ENCODE data around the gene TCF15. TPM values are rescaled to one million over a fixed set of nuclear protein-coding genes. Genes with fewer than 3 reads are reported as not detected.

Gene TCF15
- total RNA-seq, 1 donor from 2014 or later, result 0.50 TPM

DNA sequence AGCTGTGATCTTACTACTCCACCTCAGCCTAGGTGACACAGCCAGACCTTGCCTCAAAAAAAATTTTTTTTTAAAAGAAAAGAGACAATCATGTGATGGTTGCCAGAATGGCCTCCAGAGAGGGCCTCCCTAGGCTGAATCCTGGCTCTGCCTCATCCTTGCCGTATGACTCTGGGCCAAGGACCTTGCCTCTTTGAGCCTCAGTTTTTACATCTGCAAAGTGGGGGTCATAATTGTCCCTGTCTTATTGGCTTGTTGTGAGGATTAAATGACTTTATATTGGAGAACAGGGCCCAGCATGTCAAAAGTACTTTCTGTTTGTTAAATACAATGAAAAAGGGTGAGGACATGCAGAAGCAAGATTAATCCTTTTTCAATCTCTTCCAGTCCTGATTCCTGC is 28.5 kb upstream of the TCF15 start:
- Mint-ChIP-seq H3K27ac (ENCODE audit: unreplicated experiment) (no peak overlapping the region), H3K4me3 (ENCODE audit: unreplicated experiment) (no peak overlapping the region), H3K9me3 (ENCODE audit: low read depth) (no peaks in the 10 kb centered on the region), H3K36me3 (ENCODE audit: low read depth) (no peaks in the 10 kb centered on the region), H3K27me3 (ENCODE audit: low read depth) (no peaks in the 10 kb centered on the region), H3K4me1 (ENCODE audit: low read depth) (peaks cover 5% of the 10 kb centered on the region)
- TF ChIP-seq, protein P1, sequence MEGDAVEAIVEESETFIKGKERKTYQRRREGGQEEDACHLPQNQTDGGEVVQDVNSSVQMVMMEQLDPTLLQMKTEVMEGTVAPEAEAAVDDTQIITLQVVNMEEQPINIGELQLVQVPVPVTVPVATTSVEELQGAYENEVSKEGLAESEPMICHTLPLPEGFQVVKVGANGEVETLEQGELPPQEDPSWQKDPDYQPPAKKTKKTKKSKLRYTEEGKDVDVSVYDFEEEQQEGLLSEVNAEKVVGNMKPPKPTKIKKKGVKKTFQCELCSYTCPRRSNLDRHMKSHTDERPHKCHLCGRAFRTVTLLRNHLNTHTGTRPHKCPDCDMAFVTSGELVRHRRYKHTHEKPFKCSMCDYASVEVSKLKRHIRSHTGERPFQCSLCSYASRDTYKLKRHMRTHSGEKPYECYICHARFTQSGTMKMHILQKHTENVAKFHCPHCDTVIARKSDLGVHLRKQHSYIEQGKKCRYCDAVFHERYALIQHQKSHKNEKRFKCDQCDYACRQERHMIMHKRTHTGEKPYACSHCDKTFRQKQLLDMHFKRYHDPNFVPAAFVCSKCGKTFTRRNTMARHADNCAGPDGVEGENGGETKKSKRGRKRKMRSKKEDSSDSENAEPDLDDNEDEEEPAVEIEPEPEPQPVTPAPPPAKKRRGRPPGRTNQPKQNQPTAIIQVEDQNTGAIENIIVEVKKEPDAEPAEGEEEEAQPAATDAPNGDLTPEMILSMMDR (IDR thresholded peaks at IDR 0.05), result no peak
- no peak for DNase-seq (ENCODE audit: low spot score)

DNA sequence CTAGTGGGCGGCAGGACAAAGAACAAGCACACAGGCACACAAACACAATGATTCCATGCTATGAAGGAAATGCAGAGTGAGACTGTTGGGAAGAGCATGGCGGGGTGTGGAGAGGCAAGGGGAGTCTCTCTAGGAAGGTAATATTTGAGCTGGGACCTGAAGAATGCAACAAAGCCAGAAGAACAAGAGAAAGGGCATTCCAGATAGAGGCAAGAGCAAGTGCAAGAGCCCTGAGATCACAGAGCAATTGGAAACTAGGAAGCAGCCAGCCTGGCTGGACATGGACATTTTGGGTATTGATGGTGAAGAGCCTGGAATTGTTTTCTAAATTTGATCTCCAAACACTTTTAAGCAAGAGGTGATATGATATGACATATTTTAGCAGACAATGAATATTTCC is 27.4 kb upstream of the TCF15 start:
- Mint-ChIP-seq H3K4me3 (ENCODE audit: unreplicated experiment) (no peak overlapping the region), H3K4me1 (ENCODE audit: low read depth) (peaks cover 5% of the 10 kb centered on the region), H3K9me3 (ENCODE audit: low read depth) (no peaks in the 10 kb centered on the region), H3K27me3 (ENCODE audit: low read depth) (no peaks in the 10 kb centered on the region), H3K36me3 (ENCODE audit: low read depth) (no peaks in the 10 kb centered on the region), H3K27ac (ENCODE audit: unreplicated experiment) (no peak overlapping the region)
- DNase-seq (ENCODE audit: low spot score), result no peak
- TF ChIP-seq, protein P1 (IDR thresholded peaks at IDR 0.05), result no peak

DNA sequence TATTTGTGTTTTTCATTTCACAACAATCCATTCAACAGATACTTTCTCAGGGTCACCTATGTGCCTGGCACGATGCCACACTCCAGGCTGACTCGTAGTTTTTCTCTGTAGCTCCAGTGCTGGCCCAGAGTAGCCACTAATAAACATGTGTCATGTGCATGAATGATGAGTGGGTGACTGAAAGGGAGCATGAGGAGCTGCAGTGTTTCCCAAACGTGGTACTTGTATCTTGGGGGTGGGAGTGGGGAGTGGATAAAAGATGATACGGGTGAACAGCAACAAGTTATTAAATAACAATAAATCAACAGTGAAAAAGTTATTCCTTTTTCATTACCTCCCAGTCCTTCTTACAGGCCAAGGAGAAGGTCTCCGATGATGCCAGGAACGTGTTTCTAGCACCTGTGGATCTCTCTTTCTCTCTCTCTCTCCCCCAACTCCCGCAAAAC is 25.8 kb upstream of the TCF15 start:
- no peaks in the 10 kb centered on the region for H3K36me3 Mint-ChIP-seq (ENCODE audit: low read depth)
- no peak overlapping the region for H3K27ac Mint-ChIP-seq (ENCODE audit: unreplicated experiment)
- no peaks in the 10 kb centered on the region for H3K27me3 Mint-ChIP-seq (ENCODE audit: low read depth)
- H3K9me3 Mint-ChIP-seq (ENCODE audit: low read depth), result no peaks in the 10 kb centered on the region
- H3K4me3 Mint-ChIP-seq (ENCODE audit: unreplicated experiment), result no peak overlapping the region
- TF ChIP-seq, protein P1 (IDR thresholded peaks at IDR 0.05), result no peak
- peaks cover 14% of the 10 kb centered on the region for H3K4me1 Mint-ChIP-seq (ENCODE audit: low read depth)
- no peak for DNase-seq (ENCODE audit: low spot score)

DNA sequence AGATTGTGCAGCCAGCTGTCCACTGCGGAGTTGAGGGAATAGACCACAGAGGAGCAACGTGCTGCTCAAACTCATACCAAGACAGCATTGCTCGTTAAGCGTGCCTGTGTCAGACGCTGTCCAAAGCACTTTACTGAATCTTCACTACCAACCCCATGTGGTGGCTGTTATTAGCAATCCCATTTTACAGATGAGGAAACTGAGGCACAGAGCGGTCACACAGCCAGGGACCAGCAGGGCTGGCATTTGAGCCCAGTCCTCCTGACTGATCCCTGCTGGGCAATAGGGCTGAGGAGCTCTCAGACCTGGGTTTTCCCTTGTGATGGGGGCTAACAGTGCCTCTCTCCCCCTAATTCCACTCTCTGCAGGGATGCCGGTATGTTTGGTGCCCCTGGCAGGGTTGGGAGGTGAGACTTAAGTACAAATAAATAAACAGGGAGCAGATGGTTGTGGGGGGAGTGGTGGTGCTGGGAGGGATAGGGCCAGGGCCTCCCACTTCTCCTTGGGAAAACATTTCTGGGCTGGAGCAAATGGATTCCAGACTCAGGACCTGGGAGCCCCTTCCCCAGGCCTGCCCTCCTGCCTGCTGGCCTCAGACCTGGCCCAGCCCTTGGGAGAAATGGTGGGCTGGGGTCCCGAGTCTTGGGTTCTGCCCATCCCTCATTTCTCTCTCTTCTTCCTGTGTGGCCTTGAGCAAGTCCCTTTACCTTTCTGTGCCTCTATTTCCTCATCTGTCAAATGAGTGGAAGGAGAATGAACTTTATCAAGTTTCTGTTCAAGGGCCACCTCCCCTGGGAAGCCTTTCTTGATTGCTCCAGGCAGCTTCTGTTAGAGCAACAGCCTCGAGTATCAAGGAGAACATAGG is 25.2 kb upstream of the TCF15 start:
- H3K4me3 Mint-ChIP-seq (ENCODE audit: unreplicated experiment), result no peak overlapping the region
- H3K36me3 Mint-ChIP-seq (ENCODE audit: low read depth), result no peaks in the 10 kb centered on the region
- peaks cover 19% of the 10 kb centered on the region for H3K4me1 Mint-ChIP-seq (ENCODE audit: low read depth)
- H3K27ac Mint-ChIP-seq (ENCODE audit: unreplicated experiment), result no peak overlapping the region
- H3K9me3 Mint-ChIP-seq (ENCODE audit: low read depth), result no peaks in the 10 kb centered on the region
- TF ChIP-seq, protein P1 (IDR thresholded peaks at IDR 0.05), result no peak
- DNase-seq (ENCODE audit: low spot score), result no peak
- no peaks in the 10 kb centered on the region for H3K27me3 Mint-ChIP-seq (ENCODE audit: low read depth)

DNA sequence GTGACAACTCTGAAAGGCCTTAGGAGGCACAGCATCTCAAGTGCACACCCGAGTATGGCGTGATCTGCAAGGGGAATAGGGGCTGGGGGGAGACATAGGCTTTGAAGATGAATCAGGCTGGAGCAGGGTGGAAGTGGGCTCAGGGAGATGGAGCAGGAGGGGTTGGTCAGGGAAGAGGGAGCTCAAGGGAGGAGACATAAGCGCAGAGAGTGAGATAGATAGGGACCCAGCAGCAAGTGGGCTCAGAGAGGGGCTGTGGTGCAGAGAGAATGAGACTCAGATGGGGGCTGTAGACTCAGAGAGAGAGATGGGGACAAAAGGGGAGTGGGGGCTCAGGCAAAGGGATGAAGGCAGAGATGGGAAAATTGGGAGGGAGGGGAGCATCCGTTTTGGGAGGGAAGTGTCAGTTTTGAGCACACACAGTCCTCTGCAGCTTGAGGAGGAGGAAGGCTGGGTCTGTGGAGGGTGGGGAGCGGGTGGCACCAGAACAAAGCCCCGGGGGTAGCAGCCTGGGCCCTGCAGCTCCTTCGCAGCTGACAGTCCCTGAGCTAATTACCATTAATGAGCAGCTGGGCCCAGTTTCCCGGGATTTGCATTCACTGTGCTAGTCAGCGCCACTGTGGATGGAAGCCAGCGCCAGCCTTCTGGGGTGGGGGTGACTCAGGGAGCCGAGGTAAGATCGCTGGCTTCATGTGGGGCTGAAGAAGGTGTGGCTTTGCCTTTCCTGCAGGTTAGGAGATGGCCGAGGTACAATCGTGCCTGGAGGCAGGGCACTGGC is 24.2 kb upstream of the TCF15 start:
- Mint-ChIP-seq H3K9me3 (ENCODE audit: low read depth) (no peaks in the 10 kb centered on the region), H3K27ac (ENCODE audit: unreplicated experiment) (no peak overlapping the region), H3K27me3 (ENCODE audit: low read depth) (no peaks in the 10 kb centered on the region), H3K4me3 (ENCODE audit: unreplicated experiment) (no peak overlapping the region), H3K4me1 (ENCODE audit: low read depth) (peaks cover 19% of the 10 kb centered on the region), H3K36me3 (ENCODE audit: low read depth) (no peaks in the 10 kb centered on the region)
- DNase-seq (ENCODE audit: low spot score), result no peak
- TF ChIP-seq, protein P1 (IDR thresholded peaks at IDR 0.05), result no peak

Measured in chondrocyte (in vitro differentiated cells).